HCT116 (cell line): Measurements from ENCODE around the gene VSTM1. TPM values are rescaled to one million over a fixed set of nuclear protein-coding genes. Genes with fewer than 3 reads are reported as not detected.

Experiments
- ATAC-seq: fragments of 200-7000 bp; cut with Tn5 transposase; 2 replicates; pipeline ENCODE4 v1.9.1; 2020; ENCODE audit warnings: mild to moderate bottlenecking, moderate library complexity
- BruUV-seq: library from RNA; stranded (reverse); fragments of 400-500 nt; replicated peaks from 2 replicates; lab custom pipeline; 2021; lab: Mats Ljungman, UMichigan
- CTCF ChIA-PET: fragments of 300-600 bp; sonication (Branson Sonifier 250); formaldehyde crosslinking; loops from one replicate; lab custom pipeline; 2021; ENCODE audit warnings: antibody characterized with exemption; lab: Charles Lee
- POLR2A ChIA-PET: fragments of 300-600, 350-600 bp; sonication (Branson Sonifier 250); formaldehyde crosslinking; loops from one replicate; lab custom pipeline; 2021; ENCODE audit warnings: antibody characterized with exemption; lab: Charles Lee
- RAD21 ChIA-PET, 2 experiments: fragments of 300-600 bp; sonication (Branson Sonifier 250); formaldehyde crosslinking; loops; one replicate each; lab custom pipeline; 2023; ENCODE audit warnings: low total read pairs in 2 of 2; ENCODE audit not compliant: uncharacterized antibody in 2 of 2, unreplicated experiment in 2 of 2, low non-redundant PET in 1 of 2; lab: Charles Lee
- DNase-seq: peaks from one replicate; pipeline ENCODE4 v3.0.0-alpha.2; 2010; ENCODE audit warnings: low read depth, low spot score
- H2AFZ ChIP-seq: fragments of 200-600 bp; shearing (Covaris generic), sonication (generic); 2 replicates; pipeline ENCODE4 v1.6.1; 2017; ENCODE audit warnings: low read depth, mixed run types, mixed read lengths, antibody characterized with exemption, low read length; ENCODE audit not compliant: poor library complexity, severe bottlenecking
- H3K27ac ChIP-seq: 2 replicates; pipeline ENCODE4 v1.5.1; 2012; ENCODE audit warnings: low read depth, low read length
- H3K27me3 ChIP-seq: fragments of 200-600 bp; sonication (generic); 2 replicates; pipeline ENCODE4 v1.6.1; 2016; ENCODE audit warnings: mixed run types, low read length, mixed read lengths; ENCODE audit not compliant: insufficient read depth
- H3K36me3 ChIP-seq, 2 experiments: fragments of 200-500 bp in 1 of 2; fragments of 200-600 bp in 1 of 2; sonication (Bioruptor generic) in 1 of 2; sonication (generic) in 1 of 2; 2 replicates each; pipeline versions ENCODE4 v1.5.1 to v1.6.1; 2014 to 2016; ENCODE audit warnings: low read length in 2 of 2, inconsistent platforms in 1 of 2, mixed read lengths in 1 of 2, mixed run types in 1 of 2; ENCODE audit not compliant: insufficient read depth in 2 of 2, control insufficient read depth in 1 of 2
- H3K4me1 ChIP-seq, 2 experiments: fragments of 200-600 bp in 1 of 2; sonication (generic) in 1 of 2; 2 replicates each; pipeline versions ENCODE4 v1.5.1 to v1.6.1; 2012 to 2017; ENCODE audit warnings: low read length in 2 of 2, inconsistent platforms in 1 of 2, mild to moderate bottlenecking in 1 of 2, mixed read lengths in 1 of 2, mixed run types in 1 of 2, moderate library complexity in 1 of 2; ENCODE audit not compliant: insufficient read depth in 2 of 2, control insufficient read depth in 1 of 2
- H3K4me2 ChIP-seq: fragments of 200-600 bp; sonication (generic); 2 replicates; pipeline ENCODE4 v1.6.1; 2017; ENCODE audit warnings: mixed run types, low read length, mixed read lengths
- H3K4me3 ChIP-seq, 2 experiments: fragments of 200-600 bp in 1 of 2; sonication (generic) in 1 of 2; replicated peaks in 1 of 2; 2 replicates each; pipeline ENCODE4 v1.5.1; 2011 to 2016; ENCODE audit warnings: low read length in 2 of 2, control low read depth in 1 of 2, low read depth in 1 of 2, mild to moderate bottlenecking in 1 of 2, mixed read lengths in 1 of 2, mixed run types in 1 of 2
- H3K79me2 ChIP-seq: fragments of 200-600 bp; sonication (generic); 2 replicates; pipeline ENCODE4 v1.6.1; 2017; ENCODE audit warnings: mild to moderate bottlenecking, mixed run types, low read length, moderate library complexity, mixed read lengths; ENCODE audit not compliant: insufficient read depth
- H3K9ac ChIP-seq: fragments of 200-600 bp; sonication (generic); 2 replicates; pipeline ENCODE4 v1.6.1; 2016; ENCODE audit warnings: low read length, mixed read lengths
- H3K9me2 ChIP-seq: fragments of 200-600 bp; sonication (generic), shearing (Covaris generic); 2 replicates; pipeline ENCODE4 v1.6.1; 2017; ENCODE audit warnings: mixed run types, mild to moderate bottlenecking, moderate library complexity; ENCODE audit not compliant: insufficient read depth
- H3K9me3 ChIP-seq, 2 experiments: fragments of 200-500 bp in 1 of 2; fragments of 200-600 bp in 1 of 2; sonication (Bioruptor generic) in 1 of 2; sonication (generic) in 1 of 2; 2 replicates each; pipeline ENCODE4 v1.6.1; 2014 to 2017; ENCODE audit warnings: low read length in 2 of 2, mixed read lengths in 2 of 2, inconsistent platforms in 1 of 2, low read depth in 1 of 2, mild to moderate bottlenecking in 1 of 2, mixed run types in 1 of 2, moderate library complexity in 1 of 2; ENCODE audit not compliant: control insufficient read depth in 1 of 2, insufficient read depth in 1 of 2
- H4K20me1 ChIP-seq: fragments of 200-600 bp; sonication (generic), shearing (Covaris generic); 2 replicates; pipeline ENCODE4 v1.6.1; 2017; ENCODE audit warnings: mixed run types, mild to moderate bottlenecking, moderate library complexity; ENCODE audit not compliant: insufficient read depth
- CBX3 ChIP-seq: IDR thresholded peaks from 2 replicates; pipeline ENCODE4 v1.6.1; 2012; ENCODE audit warnings: low read depth
- CEBPB ChIP-seq: IDR thresholded peaks from 2 replicates; pipeline ENCODE4 v1.6.1; 2012; ENCODE audit warnings: low read depth
- CTCF ChIP-seq, 3 experiments: fragments of 200-600 bp in 1 of 3; sonication (generic) in 1 of 3; IDR thresholded peaks in 2 of 3; conservative IDR thresholded peaks in 1 of 3; 2 replicates each; pipeline ENCODE4 v1.5.1; 2012 to 2017; ENCODE audit warnings: low read depth in 2 of 3, low read length in 2 of 3, antibody characterized with exemption in 1 of 3, borderline replicate concordance in 1 of 3, control low read depth in 1 of 3, mild to moderate bottlenecking in 1 of 3, mixed read lengths in 1 of 3, mixed run types in 1 of 3, moderate library complexity in 1 of 3; ENCODE audit not compliant: insufficient read depth in 1 of 3
- EZH2phosphoT487 ChIP-seq: fragments of 200-600 bp; IDR thresholded peaks from 2 replicates; pipeline ENCODE4 v1.6.1; 2018; ENCODE audit warnings: antibody characterized with exemption, borderline replicate concordance
- FOSL1 ChIP-seq: IDR thresholded peaks from 2 replicates; pipeline ENCODE4 v1.6.1; 2012; ENCODE audit warnings: low read depth
- JUND ChIP-seq: IDR thresholded peaks from 2 replicates; pipeline ENCODE4 v1.6.1; 2012
- POLR2A ChIP-seq: IDR thresholded peaks from 2 replicates; pipeline ENCODE4 v1.7.0; 2011; ENCODE audit warnings: borderline replicate concordance; ENCODE audit not compliant: insufficient read depth, insufficient read length; ENCODE audit errors: extremely low read depth
- POLR2AphosphoS5 ChIP-seq: IDR thresholded peaks from 2 replicates; pipeline ENCODE4 v1.6.1; 2011; ENCODE audit warnings: mild to moderate bottlenecking, low read depth, low read length, moderate library complexity
- RAD21 ChIP-seq: IDR thresholded peaks from 2 replicates; pipeline ENCODE4 v1.6.1; 2012; ENCODE audit warnings: low read depth, mild to moderate bottlenecking
- SP1 ChIP-seq: IDR thresholded peaks from 2 replicates; pipeline ENCODE4 v1.6.1; 2012; ENCODE audit warnings: low read depth
- TCF7L2 ChIP-seq: IDR thresholded peaks from 2 replicates; pipeline ENCODE4 v1.7.0; 2011; ENCODE audit warnings: borderline replicate concordance, inconsistent platforms; ENCODE audit not compliant: insufficient read depth, insufficient read length; ENCODE audit errors: extremely low read depth
- YY1 ChIP-seq: IDR thresholded peaks from 2 replicates; pipeline ENCODE4 v1.6.1; 2011; ENCODE audit warnings: low read length, low read depth, moderate library complexity, mild to moderate bottlenecking; ENCODE audit not compliant: insufficient replicate concordance; ENCODE audit errors: extremely low read depth
- ZFX ChIP-seq: fragments of 450-650 bp; IDR thresholded peaks from 2 replicates; pipeline ENCODE4 v1.6.1; 2017
- intact Hi-C: fragments of 100-400 bp; cut with micrococcal nuclease; formaldehyde crosslinking; loops from 2 replicates; pipeline ENCODE4 v1.10.0; 2022
- total RNA-seq: library from RNA; stranded (reverse); gene quantifications from one replicate; pipeline ENCODE4 v1.2.1, GENCODE V29; 2021; ENCODE audit not compliant: unreplicated experiment

The VSTM1 gene
- total RNA-seq, 1 experiment from 2014 or later = not detected

GRCh38 chr19:54099190-54099902, 35.6 kb upstream of the VSTM1 start:
- TF ChIP-seq CTCF (IDR thresholded peaks at IDR 0.05 in 2 of 3, conservative IDR thresholded peaks at IDR 0.05 in 1 of 3; ENCODE audit: borderline replicate concordance in 1 of 3, insufficient read depth in 1 of 3, low read depth in 2 of 3, low read length in 2 of 3) = no peak
- no peak for TF ChIP-seq POLR2A
- no peak for TF ChIP-seq ZFX
- TF ChIP-seq EZH2phosphoT487 = no peak
- TF ChIP-seq RAD21 = no peak
- TF ChIP-seq SP1 = no peak
- no peak for TF ChIP-seq CBX3
- no peak for TF ChIP-seq JUND
- no peak for TF ChIP-seq POLR2AphosphoS5
- no peak for TF ChIP-seq FOSL1
- no peak for TF ChIP-seq CEBPB
- TF ChIP-seq YY1 = no peak
- no peak for TF ChIP-seq TCF7L2
- H3K27ac ChIP-seq = no peak overlapping the region
- no TSS peak for BruUV-seq
- no peak overlapping the region for H3K9ac ChIP-seq
- H3K79me2 ChIP-seq = peaks cover 17% of the 10 kb centered on the region
- H4K20me1 ChIP-seq = no peaks in the 10 kb centered on the region
- H3K27me3 ChIP-seq = no peaks in the 10 kb centered on the region
- POLR2A ChIA-PET = no interaction called here
- DNase-seq (no peak), ATAC-seq (no peak)
- H3K9me3 ChIP-seq = no peaks in the 10 kb centered on the region
- CTCF ChIA-PET = interaction anchor here (1.4 kb wide), 1 partner anchor 307 kb away, joined by 4 read pairs; no protein-coding TSS in a partner anchor
- H2AFZ ChIP-seq = no peak overlapping the region
- 0 out of 4 replicates have a peak, but pooled peaks cover 0 to 2% of the 10 kb centered on the region in 2 experiments for H3K36me3 ChIP-seq
- RAD21 ChIA-PET = no interaction called here
- intact Hi-C loops = loop anchor here (10.0 kb wide), 1 partner anchor 295 kb away; no protein-coding TSS in a partner anchor
- peaks cover 7 to 25% of the 10 kb centered on the region in 2 experiments; a peak in 3 of 4 replicates for H3K4me1 ChIP-seq
- no peaks in the 10 kb centered on the region for H3K9me2 ChIP-seq
- no peak overlapping the region for H3K4me3 ChIP-seq
- H3K4me2 ChIP-seq = no peak overlapping the region
